HepG2 (cell line): ENCODE data around the gene NOP9. TPM values are rescaled to one million over a fixed set of nuclear protein-coding genes. Genes with fewer than 3 reads are reported as not detected.

ENCODE experiments used
- CENPBD1 ChIP-seq: sonication (generic); formaldehyde crosslinking; IDR thresholded peaks from 2 replicates; pipeline ENCODE4 v1.8.0; 2022; ENCODE audit warnings: missing genetic modification reagents, low read depth, mild to moderate bottlenecking, borderline replicate concordance
- EED ChIP-seq: sonication (generic); formaldehyde crosslinking; IDR thresholded peaks from 2 replicates; pipeline ENCODE4 v1.5.0; 2020; ENCODE audit warnings: mild to moderate bottlenecking, missing genetic modification reagents
- HMGXB3 ChIP-seq: sonication (generic); formaldehyde crosslinking; IDR thresholded peaks from 2 replicates; pipeline ENCODE4 v1.4.0; 2020; ENCODE audit warnings: missing genetic modification reagents, borderline replicate concordance
- MTF1 ChIP-seq: sonication (generic); formaldehyde crosslinking; IDR thresholded peaks from 2 replicates; pipeline ENCODE4 v1.5.0; 2020; ENCODE audit warnings: missing genetic modification reagents
- RNF219 ChIP-seq: sonication (generic); formaldehyde crosslinking; IDR thresholded peaks from 2 replicates; pipeline ENCODE4 v1.5.0; 2020; ENCODE audit warnings: mild to moderate bottlenecking, missing genetic modification reagents
- SALL1 ChIP-seq: sonication (generic); formaldehyde crosslinking; IDR thresholded peaks from 2 replicates; pipeline ENCODE4 v1.8.0; 2022; ENCODE audit warnings: mild to moderate bottlenecking, missing genetic modification reagents
- SMAD9 ChIP-seq: sonication (generic); formaldehyde crosslinking; IDR thresholded peaks from 2 replicates; pipeline ENCODE4 v1.5.1; 2020; ENCODE audit warnings: mild to moderate bottlenecking, missing genetic modification reagents
- SSRP1 ChIP-seq: IDR thresholded peaks from 2 replicates; pipeline ENCODE4 v1.6.1; 2016; ENCODE audit warnings: control low read depth
- TFDP2 ChIP-seq: sonication (generic); formaldehyde crosslinking; IDR thresholded peaks from 2 replicates; pipeline ENCODE4 v1.4.0; 2020; ENCODE audit warnings: missing genetic modification reagents
- THAP7 ChIP-seq: sonication (generic); formaldehyde crosslinking; IDR thresholded peaks from 2 replicates; pipeline ENCODE4 v1.8.1; 2023; ENCODE audit warnings: mild to moderate bottlenecking, missing genetic modification reagents
- THAP9 ChIP-seq: sonication (generic); formaldehyde crosslinking; IDR thresholded peaks from 2 replicates; pipeline ENCODE4; 2020; ENCODE audit warnings: missing genetic modification reagents, mild to moderate bottlenecking, borderline replicate concordance
- ZEB1 ChIP-seq: IDR thresholded peaks from 2 replicates; pipeline ENCODE4 v1.6.1; 2012; ENCODE audit warnings: mild to moderate bottlenecking, low read depth, inconsistent platforms; ENCODE audit not compliant: insufficient replicate concordance
- ZNF160 ChIP-seq: sonication (generic); formaldehyde crosslinking; IDR thresholded peaks from 2 replicates; pipeline ENCODE4 v1.8.0; 2022; ENCODE audit warnings: mild to moderate bottlenecking, inconsistent platforms, missing genetic modification reagents
- ZNF343 ChIP-seq: sonication (generic); formaldehyde crosslinking; IDR thresholded peaks from 2 replicates; pipeline ENCODE4 v1.4.0; 2020; ENCODE audit warnings: mild to moderate bottlenecking, missing genetic modification reagents
- polyA plus RNA-seq, 8 experiments: library from polyadenylated mRNA; depleted of rRNA in 3 of 8; stranded (reverse) in 7 of 8; unstranded in 1 of 8; fragments of >200 nt; fragmentation: Illumina TruSeq in 4 of 8; extraction: Trizol in 4 of 8; gene quantifications; 2 replicates each; pipeline versions ENCODE4 v1.2.1 to v1.2.3, GENCODE V29; 2011 to 2016; ENCODE audit warnings: low read depth in 4 of 8, missing spikeins in 1 of 8, mixed read lengths in 1 of 8; ENCODE audit not compliant: insufficient read depth in 1 of 8
- total RNA-seq, 5 experiments: library from RNA; depleted of rRNA; stranded (reverse); fragments of >200 nt; fragmentation: Illumina TruSeq; extraction: Trizol; gene quantifications; 2 replicates each; pipeline ENCODE4 v1.2.3, GENCODE V29; 2016; ENCODE audit warnings: low read depth in 1 of 5

NOP9 gene
- total and polyA plus RNA-seq, 2 of the 13 experiments (the other 11 are each of a cell fraction or from before 2014, with no cell fraction given), result 24.5 to 61.6 TPM

- TF ChIP-seq HMGXB3 (CRISPR knock-in tag), result peak; percentile 79; the same call in 1 of the 2 replicates
- peak; percentile 88 for TF ChIP-seq THAP9 (CRISPR knock-in tag)
- peak; percentile 99 for TF ChIP-seq ZNF343 (CRISPR knock-in tag)
- peak; percentile 80 for TF ChIP-seq SALL1 (CRISPR knock-in tag)
- TF ChIP-seq THAP7 (CRISPR knock-in tag), result peak; percentile 90; the same call in 1 of the 2 replicates
- peak; percentile 82 for TF ChIP-seq TFDP2
- peak; percentile 13; the same call in 1 of the 2 replicates for TF ChIP-seq ZNF160 (CRISPR knock-in tag)
- no peak; the same call in 1 of the 2 replicates for TF ChIP-seq CENPBD1 (CRISPR knock-in tag)
- TF ChIP-seq SMAD9 (CRISPR knock-in tag), result peak; percentile 95; the same call in 1 of the 2 replicates
- no peak for TF ChIP-seq SSRP1
- peak; percentile 80 for TF ChIP-seq ZEB1
- no peak for TF ChIP-seq RNF219 (CRISPR knock-in tag)
- no peak for TF ChIP-seq MTF1 (CRISPR knock-in tag)
- peak; percentile 100 for TF ChIP-seq EED (CRISPR knock-in tag)
Observed at GRCh38 chr14:24332268-24332993, 32.8 kb downstream of the NOP9 start (continued).
